ENCODE results near the gene GIPC1.

Gene GIPC1

DNA sequence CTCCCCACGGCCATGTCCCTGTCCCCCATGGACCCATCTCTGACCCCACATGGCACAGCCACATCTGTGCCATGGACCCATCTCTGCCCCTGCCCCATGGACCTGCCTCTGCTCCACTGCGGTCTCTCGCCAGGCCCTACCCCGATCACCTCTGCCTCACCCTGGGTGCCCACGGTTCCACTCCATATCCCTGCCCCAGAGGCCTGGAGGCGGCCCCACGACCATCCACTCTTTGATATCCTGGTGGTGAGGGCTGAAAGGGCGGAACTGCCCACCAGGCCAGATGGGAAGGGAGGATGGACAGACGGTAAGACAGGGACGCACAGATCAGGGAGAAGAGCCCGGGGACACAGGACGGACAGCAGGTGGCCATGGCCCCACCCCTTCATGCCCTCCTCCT lies 21.1 kb downstream of the GIPC1 start:
- Histone ChIP-seq H4K20me1 (ENCODE audit: insufficient read depth, low read length) (no peaks in the 10 kb centered on the region), H3K9me3 (ENCODE audit: low read length) (no peaks in the 10 kb centered on the region), H3K4me3 (ENCODE audit: low read depth, low read length, poor library complexity, severe bottlenecking) (no peak overlapping the region), H2AFZ (ENCODE audit: low read length) (no peak overlapping the region), H3K27me3 (ENCODE audit: insufficient read depth, low read length) (peaks cover 6% of the 10 kb centered on the region; the same call in 1 of the 2 replicates), H3F3A (ENCODE audit: insufficient read depth, low read length) (no peaks in the 10 kb centered on the region), H3K9ac (ENCODE audit: low read length) (no peak overlapping the region), H3K27ac (ENCODE audit: low read depth, low read length, poor library complexity, severe bottlenecking) (no peak overlapping the region), H3K4me1 (ENCODE audit: insufficient read depth, low read length, severe bottlenecking) (peaks cover 9% of the 10 kb centered on the region), H3K79me2 (ENCODE audit: insufficient read depth, low read length) (no peaks in the 10 kb centered on the region), H3K9me2 (ENCODE audit: low read depth, low read length) (no peaks in the 10 kb centered on the region), H3K4me2 (ENCODE audit: low read length) (no peak overlapping the region), H3K36me3 (ENCODE audit: insufficient read depth, low read length) (peaks cover 26% of the 10 kb centered on the region)
- no peak for TF ChIP-seq EZH2 (IDR thresholded peaks at IDR 0.05; ENCODE audit: borderline replicate concordance, low read length)
- TF ChIP-seq, protein P1, sequence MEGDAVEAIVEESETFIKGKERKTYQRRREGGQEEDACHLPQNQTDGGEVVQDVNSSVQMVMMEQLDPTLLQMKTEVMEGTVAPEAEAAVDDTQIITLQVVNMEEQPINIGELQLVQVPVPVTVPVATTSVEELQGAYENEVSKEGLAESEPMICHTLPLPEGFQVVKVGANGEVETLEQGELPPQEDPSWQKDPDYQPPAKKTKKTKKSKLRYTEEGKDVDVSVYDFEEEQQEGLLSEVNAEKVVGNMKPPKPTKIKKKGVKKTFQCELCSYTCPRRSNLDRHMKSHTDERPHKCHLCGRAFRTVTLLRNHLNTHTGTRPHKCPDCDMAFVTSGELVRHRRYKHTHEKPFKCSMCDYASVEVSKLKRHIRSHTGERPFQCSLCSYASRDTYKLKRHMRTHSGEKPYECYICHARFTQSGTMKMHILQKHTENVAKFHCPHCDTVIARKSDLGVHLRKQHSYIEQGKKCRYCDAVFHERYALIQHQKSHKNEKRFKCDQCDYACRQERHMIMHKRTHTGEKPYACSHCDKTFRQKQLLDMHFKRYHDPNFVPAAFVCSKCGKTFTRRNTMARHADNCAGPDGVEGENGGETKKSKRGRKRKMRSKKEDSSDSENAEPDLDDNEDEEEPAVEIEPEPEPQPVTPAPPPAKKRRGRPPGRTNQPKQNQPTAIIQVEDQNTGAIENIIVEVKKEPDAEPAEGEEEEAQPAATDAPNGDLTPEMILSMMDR (IDR thresholded peaks at IDR 0.05; ENCODE audit: low read length): no peak

DNA sequence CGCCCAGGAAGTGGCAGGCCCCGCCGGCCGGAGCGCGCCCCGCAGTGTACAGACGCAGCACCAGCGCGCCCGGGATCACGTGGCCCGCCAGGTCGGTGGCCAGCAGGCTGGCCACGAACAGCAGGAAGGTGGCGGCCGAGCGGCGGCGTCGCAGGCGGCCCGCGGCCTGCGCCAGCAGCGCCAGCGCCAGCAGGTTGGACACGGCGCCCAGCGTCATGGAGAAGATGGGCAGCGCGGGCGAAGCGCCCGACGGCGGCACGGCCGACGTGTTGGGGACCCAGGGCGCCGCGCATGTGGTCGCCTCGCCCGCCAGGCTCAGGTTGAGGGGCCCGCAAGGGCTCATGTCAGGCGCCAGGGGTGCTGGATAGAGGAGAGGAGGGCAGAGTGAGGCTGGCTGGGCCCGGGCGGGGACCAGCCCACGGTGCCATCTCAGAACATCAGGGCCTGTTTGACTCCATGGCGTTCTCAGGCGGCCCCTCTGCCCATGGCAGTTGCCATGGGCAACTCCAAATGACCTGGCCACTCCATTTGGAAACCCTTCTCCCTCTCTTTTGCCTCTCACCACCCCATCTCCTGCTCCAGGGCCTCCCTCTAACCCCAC lies 21.8 kb downstream of the GIPC1 start:
- no peaks in the 10 kb centered on the region for H4K20me1 ChIP-seq (ENCODE audit: insufficient read depth, low read length)
- H3K36me3 ChIP-seq (ENCODE audit: insufficient read depth, low read length): peaks cover 31% of the 10 kb centered on the region
- H3K9me3 ChIP-seq (ENCODE audit: low read length): no peaks in the 10 kb centered on the region
- H3K4me2 ChIP-seq (ENCODE audit: low read length): no peak overlapping the region
- H2AFZ ChIP-seq (ENCODE audit: low read length): no peak overlapping the region
- no peaks in the 10 kb centered on the region for H3F3A ChIP-seq (ENCODE audit: insufficient read depth, low read length)
- no peak overlapping the region for H3K9ac ChIP-seq (ENCODE audit: low read length)
- no peak overlapping the region for H3K4me3 ChIP-seq (ENCODE audit: low read depth, low read length, poor library complexity, severe bottlenecking)
- H3K27ac ChIP-seq (ENCODE audit: low read depth, low read length, poor library complexity, severe bottlenecking): no peak overlapping the region
- no peaks in the 10 kb centered on the region for H3K79me2 ChIP-seq (ENCODE audit: insufficient read depth, low read length)
- TF ChIP-seq EZH2 (IDR thresholded peaks at IDR 0.05; ENCODE audit: borderline replicate concordance, low read length): no peak
- TF ChIP-seq, protein P1 (IDR thresholded peaks at IDR 0.05; ENCODE audit: low read length): no peak
- H3K9me2 ChIP-seq (ENCODE audit: low read depth, low read length): no peaks in the 10 kb centered on the region
- H3K4me1 ChIP-seq (ENCODE audit: insufficient read depth, low read length, severe bottlenecking): peaks cover 9% of the 10 kb centered on the region
- H3K27me3 ChIP-seq (ENCODE audit: insufficient read depth, low read length): peaks cover 6% of the 10 kb centered on the region; the same call in 1 of the 2 replicates

DNA sequence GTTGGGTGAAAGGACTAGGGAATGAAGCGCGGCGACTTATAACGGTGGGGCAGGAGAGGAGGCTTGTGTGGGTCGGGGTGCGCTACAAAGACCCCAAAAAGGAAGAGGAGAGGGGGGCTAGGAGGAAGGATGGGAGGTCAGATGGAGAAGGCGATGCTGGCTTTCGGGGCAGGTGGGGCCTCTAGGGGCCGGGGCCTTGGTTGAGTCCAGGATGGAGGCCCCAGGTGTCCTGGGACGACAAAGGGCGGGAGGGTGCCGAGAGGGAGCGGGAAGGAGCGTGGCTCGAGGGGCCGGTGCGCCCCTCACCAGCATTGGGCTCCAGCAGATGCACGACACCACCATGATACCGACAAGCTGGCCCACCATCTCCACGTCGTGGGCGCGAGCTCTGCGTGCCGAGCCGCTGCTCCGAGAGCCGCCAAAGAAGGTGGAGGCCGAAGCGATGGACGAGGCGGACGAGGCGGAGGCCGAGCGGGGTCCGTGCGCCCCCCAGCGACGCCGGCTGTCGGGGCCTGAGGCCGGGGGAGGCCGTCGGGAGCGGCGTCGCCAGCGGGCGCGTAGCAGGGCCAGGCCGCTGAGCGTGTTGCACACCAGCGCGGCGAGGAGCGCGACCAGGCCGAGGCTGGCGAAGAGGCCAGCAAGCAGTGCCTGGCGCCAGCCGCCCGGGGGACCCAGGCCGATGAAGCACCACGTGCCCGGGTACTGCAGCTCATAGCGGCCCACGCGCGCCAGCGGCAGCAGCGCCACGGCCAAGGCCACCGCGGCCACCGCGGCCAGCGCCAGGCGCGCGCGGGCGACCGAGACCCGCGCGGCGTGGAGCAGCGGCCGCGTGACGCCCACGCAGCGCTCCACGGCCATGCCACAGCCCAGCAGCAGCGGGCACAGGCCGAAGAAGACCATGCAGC lies 22.6 kb downstream of the GIPC1 start:
- no peaks in the 10 kb centered on the region for H3K9me3 ChIP-seq (ENCODE audit: low read length)
- H3K9me2 ChIP-seq (ENCODE audit: low read depth, low read length): no peaks in the 10 kb centered on the region
- H4K20me1 ChIP-seq (ENCODE audit: insufficient read depth, low read length): no peaks in the 10 kb centered on the region
- H3K4me1 ChIP-seq (ENCODE audit: insufficient read depth, low read length, severe bottlenecking): peaks cover 9% of the 10 kb centered on the region
- H3K27me3 ChIP-seq (ENCODE audit: insufficient read depth, low read length): peaks cover 6% of the 10 kb centered on the region; the same call in 1 of the 2 replicates
- TF ChIP-seq EZH2 (IDR thresholded peaks at IDR 0.05; ENCODE audit: borderline replicate concordance, low read length): no peak
- TF ChIP-seq, protein P1 (IDR thresholded peaks at IDR 0.05; ENCODE audit: low read length): no peak
- no peak overlapping the region for H3K9ac ChIP-seq (ENCODE audit: low read length)
- H3K4me2 ChIP-seq (ENCODE audit: low read length): no peak overlapping the region
- no peak overlapping the region for H3K27ac ChIP-seq (ENCODE audit: low read depth, low read length, poor library complexity, severe bottlenecking)
- H3F3A ChIP-seq (ENCODE audit: insufficient read depth, low read length): no peaks in the 10 kb centered on the region
- no peak overlapping the region for H3K4me3 ChIP-seq (ENCODE audit: low read depth, low read length, poor library complexity, severe bottlenecking)
- peaks cover 28% of the 10 kb centered on the region for H3K36me3 ChIP-seq (ENCODE audit: insufficient read depth, low read length)
- no peaks in the 10 kb centered on the region for H3K79me2 ChIP-seq (ENCODE audit: insufficient read depth, low read length)
- H2AFZ ChIP-seq (ENCODE audit: low read length): no peak overlapping the region

Data from OCI-LY1 (cell line).